ENCODE measurements around the gene CSNK1G1.
"Not testable (repeated sequence)": the region's sequence is repeated elsewhere in the genome, so short reads cannot be mapped to it uniquely, and the experiment has no call there.

Gene CSNK1G1

GRCh38 chr15:64233299-64233698, 122.7 kb downstream of the CSNK1G1 start:
- DNase-seq: no peak

GRCh38 chr15:64232400-64232799, 123.6 kb downstream of the CSNK1G1 start:
- DNase-seq: peak; percentile 82

GRCh38 chr15:64229129-64229724, 126.7 kb downstream of the CSNK1G1 start:
- no peak for DNase-seq

GRCh38 chr15:64225804-64226203, 130.2 kb downstream of the CSNK1G1 start:
- DNase-seq: no peak

GRCh38 chr15:64224511-64224910, 131.5 kb downstream of the CSNK1G1 start:
- peak; percentile 19 for DNase-seq

GRCh38 chr15:64223882-64224281, 132.1 kb downstream of the CSNK1G1 start:
- DNase-seq: no peak

GRCh38 chr15:64222573-64223366, 133.2 kb downstream of the CSNK1G1 start:
- no peak for DNase-seq

- not testable (repeated sequence) for DNase-seq
Observed at GRCh38 chr15:64221911-64222310, 134.1 kb downstream of the CSNK1G1 start.

- DNase-seq: not testable (repeated sequence)
Observed at GRCh38 chr15:64217429-64217750, 138.6 kb downstream of the CSNK1G1 start.

- no peak for DNase-seq
Observed at GRCh38 chr15:64216730-64217428, 139.1 kb downstream of the CSNK1G1 start.

- DNase-seq: no peak
Observed at GRCh38 chr15:64216196-64216595, 139.8 kb downstream of the CSNK1G1 start.

- DNase-seq: no peak
Observed at GRCh38 chr15:64213646-64214045, 142.3 kb downstream of the CSNK1G1 start.

- no peak for DNase-seq
Observed at GRCh38 chr15:64211696-64212095, 144.3 kb downstream of the CSNK1G1 start.

GRCh38 chr15:64210371-64210770, 145.6 kb downstream of the CSNK1G1 start:
- DNase-seq: no peak

GRCh38 chr15:64209680-64210334, 146.2 kb downstream of the CSNK1G1 start:
- DNase-seq: peak; percentile 44

GRCh38 chr15:64205202-64205601, 150.8 kb downstream of the CSNK1G1 start:
- no peak for DNase-seq

- DNase-seq: no peak
Observed at GRCh38 chr15:64197425-64197824, 158.5 kb downstream of the CSNK1G1 start.

- no peak for DNase-seq
Observed at GRCh38 chr15:64193971-64194370, 162.0 kb downstream of the CSNK1G1 start.

- DNase-seq: no peak
Observed at GRCh38 chr15:64191971-64192830, 163.8 kb downstream of the CSNK1G1 start.

- no peak for DNase-seq
Observed at GRCh38 chr15:64187396-64188191, 168.4 kb downstream of the CSNK1G1 start.

GRCh38 chr15:64185146-64185911, 170.6 kb downstream of the CSNK1G1 start:
- no peak for DNase-seq

Measured in EL (cell line).